ENCODE measurements around the gene ANKLE1. TPM values are rescaled to one million over a fixed set of nuclear protein-coding genes. Genes with fewer than 3 reads are reported as not detected.

Gene ANKLE1
- total RNA-seq, 1 experiment from 2014 or later = 16.5 TPM

- Histone ChIP-seq H3K4me2 (ENCODE audit: insufficient read depth, insufficient read length, low read length) (no peak overlapping the region), H3K79me2 (ENCODE audit: insufficient read depth, low read length) (no peaks in the 10 kb centered on the region), H3K4ac (ENCODE audit: low read depth, low read length) (no peak overlapping the region), H3K14ac (ENCODE audit: insufficient read depth, low read length) (no peak overlapping the region), H4K5ac (ENCODE audit: insufficient read length, low read depth, low read length) (no peak overlapping the region), H4K8ac (replicated peaks; ENCODE audit: insufficient read length, low read depth, low read length) (no peak overlapping the region), H3K23ac (ENCODE audit: insufficient read length, low read depth, low read length) (no peak overlapping the region), H2BK15ac (ENCODE audit: low read depth, low read length) (no peak overlapping the region), H3K27me3 (ENCODE audit: insufficient read depth, low read length) (no peaks in the 10 kb centered on the region), H3K18ac (ENCODE audit: insufficient read length, low read depth, low read length) (no peak overlapping the region), H3K9me3 (ENCODE audit: control insufficient read depth, low read depth, low read length) (peaks cover 13% of the 10 kb centered on the region), H2AFZ (ENCODE audit: low read length) (no peak overlapping the region), H3K4me1 (ENCODE audit: insufficient read depth, low read length) (no peaks in the 10 kb centered on the region), H3K79me1 (ENCODE audit: insufficient read depth, low read depth, low read length, poor library complexity, severe bottlenecking) (no peaks in the 10 kb centered on the region), H2BK12ac (ENCODE audit: insufficient read length, low read depth, low read length) (no peak overlapping the region), H3K27ac (ENCODE audit: insufficient read length, low read depth, low read length) (no peak overlapping the region), H4K91ac (ENCODE audit: insufficient read length, low read depth, low read length) (no peak overlapping the region), H2AK5ac (ENCODE audit: insufficient read length, low read length) (no peak overlapping the region), H3K56ac (ENCODE audit: insufficient read length, low read depth, low read length) (no peak overlapping the region), H2BK20ac (ENCODE audit: low read depth, low read length, poor library complexity, severe bottlenecking) (no peak overlapping the region), H3K23me2 (ENCODE audit: insufficient read length, low read depth, low read length, poor library complexity, severe bottlenecking) (no peaks in the 10 kb centered on the region), H4K20me1 (ENCODE audit: control insufficient read depth, insufficient read depth, insufficient read length) (no peaks in the 10 kb centered on the region), H3T11ph (ENCODE audit: low read length) (no peak overlapping the region), H2BK5ac (ENCODE audit: insufficient read length, low read length) (no peak overlapping the region), H3K9ac (ENCODE audit: extremely low read depth, insufficient read length, low read length) (no peak overlapping the region), H2BK120ac (ENCODE audit: low read depth, low read length, poor library complexity, severe bottlenecking) (no peak overlapping the region)
- no peak for TF ChIP-seq CTCF (conservative IDR thresholded peaks at IDR 0.05)
- Mint-ChIP-seq H3K27me3 (ENCODE audit: low read depth) (no peaks in the 10 kb centered on the region), H3K4me1 (peaks cover 3 to 6% of the 10 kb centered on the region in 2 experiments), H3K27ac (no peak overlapping the region), H3K36me3 (ENCODE audit: insufficient read depth in 1 of 3, low read depth in 3 of 3) (peaks cover 0 to 24% (median 2%) of the 10 kb centered on the region in 3 experiments; a peak in 4 of 7 replicates), H3K9me3 (no peaks in the 10 kb centered on the region), H3K4me3 (no peak overlapping the region)
- WGBS (ENCODE audit: extremely low coverage, insufficient read length, low lambda C conversion rate) = no CpG with 5 or more reads among the region's 3 CpGs
- DNase-seq = no peak
These were observed 25.6 kb upstream of the ANKLE1 start for GRCh38 chr19:17256130-17256529.

All from H9 (cell line).